Peyer's patch (tissue), 4 donors: ENCODE data around the gene GSTP1. TPM values are rescaled to one million over a fixed set of nuclear protein-coding genes. Genes with fewer than 3 reads are reported as not detected.
A peak's percentile ranks its signal among the peaks of the same experiment; 100 is the strongest.
"Not testable (repeated sequence)": the region's sequence is repeated elsewhere in the genome, so short reads cannot be mapped to it uniquely, and the experiment has no call there.

Experiments used
- DNase-seq, 3 donors: peaks; one replicate each; pipeline ENCODE4 v3.0.0-alpha.2; 2017 to 2019
- H3K27ac ChIP-seq, 4 donors: fragments of 200-600 bp; sonication (generic); one replicate each; pipeline ENCODE4 v1.5.1; 2016 to 2019
- H3K27me3 ChIP-seq, 2 donors: fragments of 200-600 bp; sonication (generic); one replicate each; pipeline ENCODE4 v1.5.1; 2019
- H3K36me3 ChIP-seq, 3 donors: fragments of 200-600 bp; sonication (generic); one replicate each; pipeline ENCODE4 v1.5.1; 2016 to 2019
- H3K4me1 ChIP-seq, 4 donors: fragments of 200-600 bp; sonication (generic); one replicate each; pipeline ENCODE4 v1.5.1; 2016 to 2019
- H3K4me3 ChIP-seq, 4 donors: fragments of 200-600 bp; sonication (generic); 1 replicate in 3 of 4; 2 replicates in 1 of 4; pipeline ENCODE4 v1.5.1; 2016 to 2019; ENCODE audit warnings: mild to moderate bottlenecking in 1 of 4
- H3K9me3 ChIP-seq, 4 donors: fragments of 200-600 bp; sonication (generic); one replicate each; pipeline ENCODE4 v1.5.1; 2016 to 2019; ENCODE audit warnings: mild to moderate bottlenecking in 1 of 4
- CTCF ChIP-seq, 6 experiments: fragments of 450-650 bp in 4 of 6; fragments of 200-600 bp in 2 of 6; sonication (generic) in 1 of 6; IDR thresholded peaks; one replicate each; pipeline ENCODE4 v1.5.1; 2017 to 2019; ENCODE audit warnings: antibody characterized with exemption in 6 of 6, mild to moderate bottlenecking in 3 of 6, moderate library complexity in 1 of 6
- POLR2A ChIP-seq, 2 donors: fragments of 450-650 bp; IDR thresholded peaks; one replicate each; pipeline ENCODE4 v1.5.1; 2017; ENCODE audit warnings: antibody characterized with exemption in 2 of 2, mild to moderate bottlenecking in 2 of 2, moderate library complexity in 2 of 2
- total RNA-seq, 4 donors: library from RNA; depleted of rRNA; stranded (reverse); fragments of >200 nt; gene quantifications; one replicate each; pipeline ENCODE4 v1.1.0, GENCODE V29; 2016

Gene GSTP1
- total RNA-seq, 4 donors from 2014 or later, result 237 to 451 (median 419) TPM

- DNase-seq, H3K27ac ChIP-seq, H3K4me1 ChIP-seq, H3K4me3 ChIP-seq, H3K9me3 ChIP-seq, H3K27me3 ChIP-seq, H3K36me3 ChIP-seq: not testable (repeated sequence)
These were observed 39.3 kb downstream of the GSTP1 start for GRCh38 chr11:67622905-67623304.

GRCh38 chr11:67623795-67624194 lies 40.2 kb downstream of the GSTP1 start:
- not testable (repeated sequence) for H3K9me3 ChIP-seq, H3K4me3 ChIP-seq, H3K36me3 ChIP-seq, H3K4me1 ChIP-seq, DNase-seq, H3K27me3 ChIP-seq, H3K27ac ChIP-seq

DNA sequence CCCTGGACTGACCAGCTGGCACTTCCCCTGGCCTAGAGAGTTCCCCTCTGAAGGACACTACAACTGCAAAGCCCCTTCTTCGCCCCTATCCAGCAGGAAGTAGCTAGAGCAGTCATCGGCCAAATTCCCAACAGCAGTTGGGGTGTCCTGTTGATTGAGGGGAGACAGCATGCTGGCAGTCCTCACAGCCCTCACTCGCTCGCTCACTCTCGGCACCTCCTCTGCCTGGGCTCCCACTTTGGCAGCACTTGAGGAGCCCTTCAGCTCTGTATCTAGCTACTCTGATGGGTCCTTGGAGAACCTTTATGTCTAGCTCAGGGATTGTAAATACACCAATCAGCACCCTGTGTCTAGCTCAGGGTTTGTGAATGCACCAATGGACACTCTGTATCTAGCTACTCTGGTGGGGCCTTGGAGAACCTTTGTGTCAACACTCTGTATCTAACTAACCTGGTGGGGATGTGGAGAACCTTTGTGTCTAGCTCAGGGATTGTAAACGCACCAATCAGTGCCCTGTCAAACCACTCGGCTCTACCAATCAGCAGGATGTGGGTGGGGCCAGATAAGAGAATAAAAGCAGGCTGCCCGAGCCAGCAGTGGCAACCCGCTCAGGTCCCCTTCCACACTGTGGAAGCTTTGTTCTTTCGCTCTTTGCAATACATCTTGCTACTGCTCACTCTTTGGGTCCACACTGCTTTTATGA lies 42.7 kb downstream of the GSTP1 start:
- not testable (repeated sequence) for H3K27me3 ChIP-seq, H3K27ac ChIP-seq, H3K9me3 ChIP-seq, H3K4me3 ChIP-seq, DNase-seq, H3K36me3 ChIP-seq
- peaks cover 5 to 12% (median 6%) of the 10 kb centered on the region in 4 donors for H3K4me1 ChIP-seq

DNA sequence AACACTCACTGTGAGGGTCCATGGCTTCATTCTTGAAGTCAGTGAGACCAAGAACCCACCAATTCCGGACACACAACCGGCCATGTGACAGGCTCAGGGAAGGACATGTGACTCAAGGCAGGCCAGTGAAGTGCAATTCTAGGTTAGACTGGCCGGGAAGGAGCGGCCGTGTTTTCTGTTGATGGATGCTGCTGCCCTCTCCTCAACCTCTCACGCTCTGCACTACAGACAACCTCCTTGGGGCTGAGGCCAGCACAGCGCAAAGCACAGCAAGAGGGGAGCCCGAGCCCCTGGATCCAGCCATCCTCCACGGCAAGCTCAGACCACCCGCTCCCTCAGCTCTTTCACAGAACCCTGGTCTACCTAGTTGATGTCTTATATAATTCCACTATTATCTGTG lies 43.4 kb downstream of the GSTP1 start:
- peak in 1 of 3 donors; percentile 40 for DNase-seq
- Histone ChIP-seq H3K36me3 (no peaks in the 10 kb centered on the region), H3K27me3 (no peaks in the 10 kb centered on the region), H3K4me3 (no peak overlapping the region), H3K27ac (no peak overlapping the region), H3K4me1 (peaks cover 5 to 19% (median 9%) of the 10 kb centered on the region in 4 donors), H3K9me3 (no peaks in the 10 kb centered on the region)
- TF ChIP-seq CTCF (IDR thresholded peaks at IDR 0.05), result no peak
- no peak for TF ChIP-seq POLR2A (IDR thresholded peaks at IDR 0.05)

- Histone ChIP-seq H3K36me3 (no peaks in the 10 kb centered on the region), H3K27ac (no peak overlapping the region), H3K4me3 (no peak overlapping the region), H3K4me1 (peaks cover 5 to 24% (median 9%) of the 10 kb centered on the region in 4 donors), H3K27me3 (no peaks in the 10 kb centered on the region), H3K9me3 (no peaks in the 10 kb centered on the region)
- no peak for TF ChIP-seq POLR2A (IDR thresholded peaks at IDR 0.05)
- no peak for TF ChIP-seq CTCF (IDR thresholded peaks at IDR 0.05)
- DNase-seq, result peak in 1 of 3 donors; percentile 44
These were observed 43.8 kb downstream of the GSTP1 start for GRCh38 chr11:67627441-67627811.

- Histone ChIP-seq H3K4me3 (no peak overlapping the region), H3K4me1 (peaks cover 5 to 27% (median 9%) of the 10 kb centered on the region in 4 donors), H3K27me3 (no peaks in the 10 kb centered on the region), H3K27ac (no peak overlapping the region), H3K9me3 (no peaks in the 10 kb centered on the region), H3K36me3 (no peaks in the 10 kb centered on the region)
- DNase-seq, result peak in 2 of 3 donors; percentile 44 to 48
- TF ChIP-seq POLR2A (IDR thresholded peaks at IDR 0.05) (no peak), CTCF (IDR thresholded peaks at IDR 0.05) (no peak)
These were observed 44.4 kb downstream of the GSTP1 start for GRCh38 chr11:67627812-67628624.

GRCh38 chr11:67628710-67629385 lies 45.2 kb downstream of the GSTP1 start:
- Histone ChIP-seq H3K9me3 (no peaks in the 10 kb centered on the region), H3K4me1 (peaks cover 5 to 34% (median 9%) of the 10 kb centered on the region in 4 donors), H3K27ac (peak overlapping the region; percentile 90 to 100 (median 99)), H3K4me3 (peak overlapping the region; percentile 57 to 75 (median 70)), H3K27me3 (no peaks in the 10 kb centered on the region), H3K36me3 (no peaks in the 10 kb centered on the region)
- TF ChIP-seq POLR2A (IDR thresholded peaks at IDR 0.05) (peak in 1 of 2 donors; percentile 21), CTCF (IDR thresholded peaks at IDR 0.05) (no peak)
- DNase-seq, result no peak
